Loucy (cell line): Measurements from ENCODE around the gene BLNK.

Experiments used
- CTCF ChIP-seq: fragments of 200-600 bp; sonication (generic); conservative IDR thresholded peaks from 2 replicates; pipeline ENCODE4 v1.5.1; 2014; ENCODE audit warnings: mild to moderate bottlenecking, antibody characterized with exemption, low read length
- EZH2phosphoT487 ChIP-seq: fragments of 200-600 bp; IDR thresholded peaks from 2 replicates; pipeline ENCODE4 v1.6.1; 2018; ENCODE audit warnings: antibody characterized with exemption, mild to moderate bottlenecking, moderate library complexity, borderline replicate concordance

- TF ChIP-seq CTCF (no peak), EZH2phosphoT487 (no peak)
Observed at GRCh38 chr10:96260014-96260413, 11.4 kb downstream of the BLNK start.
